Esophagus squamous epithelium (tissue), 4 donors: ENCODE results near the gene PCDHB16.
"Not testable (repeated sequence)": the region's sequence is repeated elsewhere in the genome, so short reads cannot be mapped to it uniquely, and the experiment has no call there.

Experiments
- CTCF ChIP-seq, 6 experiments: fragments of 450-650 bp in 4 of 6; fragments of 200-600 bp in 2 of 6; sonication (generic) in 2 of 6; IDR thresholded peaks; one replicate each; pipeline ENCODE4 v1.5.1; 2016 to 2019; ENCODE audit warnings: antibody characterized with exemption in 6 of 6, mild to moderate bottlenecking in 4 of 6, moderate library complexity in 4 of 6
- POLR2A ChIP-seq, 4 donors: fragments of 450-650 bp; IDR thresholded peaks; one replicate each; pipeline ENCODE4 v1.6.1; 2017; ENCODE audit warnings: antibody characterized with exemption in 4 of 4, mild to moderate bottlenecking in 4 of 4, moderate library complexity in 3 of 4

- not testable (repeated sequence) for TF ChIP-seq CTCF, POLR2A (IDR thresholded peaks at IDR 0.05)
Measured at GRCh38 chr5:141210849-141211248, 28.7 kb downstream of the PCDHB16 start.
